ENCODE measurements around the gene HOXB5. TPM values are rescaled to one million over a fixed set of nuclear protein-coding genes. Genes with fewer than 3 reads are reported as not detected.
A peak's percentile ranks its signal among the peaks of the same experiment; 100 is the strongest.

HOXB5 gene
- polyA plus RNA-seq, 4 donors = 5.8 to 9.8 TPM; not detected in 2

- no peak overlapping the region for H3K4me3 ChIP-seq (ENCODE audit: low read depth in 1 of 3, low read length in 3 of 3)
- DNase-seq = no peak
- H3K36me3 ChIP-seq (ENCODE audit: control insufficient read depth in 3 of 3, insufficient read depth in 2 of 3, low read depth in 1 of 3, low read length in 3 of 3) = peaks cover 0 to 7% (median 0%) of the 10 kb centered on the region in 3 donors
- H3K4me1 ChIP-seq (ENCODE audit: control insufficient read depth in 3 of 3, insufficient read depth in 2 of 3, low read depth in 1 of 3, low read length in 2 of 3) = peaks cover 0 to 19% (median 0%) of the 10 kb centered on the region in 3 donors
- FAIRE-seq = no peak
- H3K27me3 ChIP-seq (ENCODE audit: control insufficient read depth in 3 of 3, insufficient read depth in 3 of 3, low read length in 3 of 3) = peaks cover 7 to 97% (median 33%) of the 10 kb centered on the region in 3 donors
- H3K27ac ChIP-seq (ENCODE audit: low read depth in 1 of 3, low read length in 2 of 3) = no peak overlapping the region
- peaks cover 0 to 12% of the 10 kb centered on the region in 2 donors for H3K9me3 ChIP-seq (ENCODE audit: control insufficient read depth in 2 of 2, insufficient read depth in 1 of 2, low read depth in 1 of 2, low read length in 1 of 2)
Measured at GRCh38 chr17:48609033-48609432, 15.5 kb upstream of the HOXB5 start.

- Histone ChIP-seq H3K4me1 (ENCODE audit: control insufficient read depth in 3 of 3, insufficient read depth in 2 of 3, low read depth in 1 of 3, low read length in 2 of 3) (peaks cover 0 to 19% (median 0%) of the 10 kb centered on the region in 3 donors), H3K4me3 (ENCODE audit: low read depth in 1 of 3, low read length in 3 of 3) (no peak overlapping the region), H3K36me3 (ENCODE audit: control insufficient read depth in 3 of 3, insufficient read depth in 2 of 3, low read depth in 1 of 3, low read length in 3 of 3) (peaks cover 0 to 7% (median 0%) of the 10 kb centered on the region in 3 donors), H3K9me3 (ENCODE audit: control insufficient read depth in 2 of 2, insufficient read depth in 1 of 2, low read depth in 1 of 2, low read length in 1 of 2) (peaks cover 0 to 13% of the 10 kb centered on the region in 2 donors), H3K27me3 (ENCODE audit: control insufficient read depth in 3 of 3, insufficient read depth in 3 of 3, low read length in 3 of 3) (peaks cover 7 to 97% (median 28%) of the 10 kb centered on the region in 3 donors), H3K27ac (ENCODE audit: low read depth in 1 of 3, low read length in 2 of 3) (no peak overlapping the region)
- no peak for FAIRE-seq
- WGBS, 3 donors = 61 to 84% (median 80%) methylated on average over 1 of the region's 1 CpG
- no peak for DNase-seq
Measured at GRCh38 chr17:48608494-48608834, 14.9 kb upstream of the HOXB5 start.

GRCh38 chr17:48606892-48607614 lies 13.5 kb upstream of the HOXB5 start:
- WGBS, 3 donors = 23 to 70% (median 46%) methylated on average over 9 of the region's 9 CpGs
- H3K27ac ChIP-seq (ENCODE audit: low read depth in 1 of 3, low read length in 2 of 3) = peak overlapping the region in 1 of 3 donors; percentile 71
- peaks cover 11 to 98% (median 28%) of the 10 kb centered on the region in 3 donors for H3K27me3 ChIP-seq (ENCODE audit: control insufficient read depth in 3 of 3, insufficient read depth in 3 of 3, low read length in 3 of 3)
- peaks cover 0 to 21% (median 1%) of the 10 kb centered on the region in 3 donors for H3K4me1 ChIP-seq (ENCODE audit: control insufficient read depth in 3 of 3, insufficient read depth in 2 of 3, low read depth in 1 of 3, low read length in 2 of 3)
- H3K36me3 ChIP-seq (ENCODE audit: control insufficient read depth in 3 of 3, insufficient read depth in 2 of 3, low read depth in 1 of 3, low read length in 3 of 3) = peaks cover 0 to 7% (median 0%) of the 10 kb centered on the region in 3 donors
- no peak overlapping the region for H3K4me3 ChIP-seq (ENCODE audit: low read depth in 1 of 3, low read length in 3 of 3)
- peaks cover 0 to 20% of the 10 kb centered on the region in 2 donors for H3K9me3 ChIP-seq (ENCODE audit: control insufficient read depth in 2 of 2, insufficient read depth in 1 of 2, low read depth in 1 of 2, low read length in 1 of 2)
- FAIRE-seq (no peak), DNase-seq (no peak)

- peaks cover 0 to 29% (median 2%) of the 10 kb centered on the region in 3 donors for H3K4me1 ChIP-seq (ENCODE audit: control insufficient read depth in 3 of 3, insufficient read depth in 2 of 3, low read depth in 1 of 3, low read length in 2 of 3)
- 24 to 69% (median 50%) methylated on average over 41 of the region's 41 CpGs for WGBS, 3 donors
- peaks cover 0 to 20% of the 10 kb centered on the region in 2 donors for H3K9me3 ChIP-seq (ENCODE audit: control insufficient read depth in 2 of 2, insufficient read depth in 1 of 2, low read depth in 1 of 2, low read length in 1 of 2)
- no peak for DNase-seq
- H3K36me3 ChIP-seq (ENCODE audit: control insufficient read depth in 3 of 3, insufficient read depth in 2 of 3, low read depth in 1 of 3, low read length in 3 of 3) = peaks cover 0 to 7% (median 0%) of the 10 kb centered on the region in 3 donors
- FAIRE-seq = no peak
- H3K27ac ChIP-seq (ENCODE audit: low read depth in 1 of 3, low read length in 2 of 3) = peak overlapping the region in 1 of 3 donors; percentile 71
- no peak overlapping the region for H3K4me3 ChIP-seq (ENCODE audit: low read depth in 1 of 3, low read length in 3 of 3)
- peaks cover 11 to 98% (median 23%) of the 10 kb centered on the region in 3 donors for H3K27me3 ChIP-seq (ENCODE audit: control insufficient read depth in 3 of 3, insufficient read depth in 3 of 3, low read length in 3 of 3)
Measured at GRCh38 chr17:48605991-48606891, 12.7 kb upstream of the HOXB5 start.

GRCh38 chr17:48605409-48605919 lies 11.9 kb upstream of the HOXB5 start:
- Histone ChIP-seq H3K36me3 (ENCODE audit: control insufficient read depth in 3 of 3, insufficient read depth in 2 of 3, low read depth in 1 of 3, low read length in 3 of 3) (peaks cover 0 to 7% (median 0%) of the 10 kb centered on the region in 3 donors), H3K27me3 (ENCODE audit: control insufficient read depth in 3 of 3, insufficient read depth in 3 of 3, low read length in 3 of 3) (peaks cover 11 to 98% (median 23%) of the 10 kb centered on the region in 3 donors), H3K9me3 (ENCODE audit: control insufficient read depth in 2 of 2, insufficient read depth in 1 of 2, low read depth in 1 of 2, low read length in 1 of 2) (peaks cover 0 to 20% of the 10 kb centered on the region in 2 donors), H3K4me1 (ENCODE audit: control insufficient read depth in 3 of 3, insufficient read depth in 2 of 3, low read depth in 1 of 3, low read length in 2 of 3) (peaks cover 0 to 24% (median 2%) of the 10 kb centered on the region in 3 donors), H3K27ac (ENCODE audit: low read depth in 1 of 3, low read length in 2 of 3) (peak overlapping the region in 1 of 3 donors; percentile 71), H3K4me3 (ENCODE audit: low read depth in 1 of 3, low read length in 3 of 3) (peak overlapping the region in 1 of 3 donors; percentile 61)
- WGBS, 3 donors = 36 to 53% (median 49%) methylated on average over 10 of the region's 10 CpGs
- no peak for DNase-seq
- FAIRE-seq = no peak

GRCh38 chr17:48604770-48605329 lies 11.3 kb upstream of the HOXB5 start, which contains the start of gene HOXB6:
HOXB6 (minus strand) TSS chr17:48604986; CDS start chr17:48598150, 6,836 bp downstream.
- peaks cover 0 to 20% of the 10 kb centered on the region in 2 donors for H3K9me3 ChIP-seq (ENCODE audit: control insufficient read depth in 2 of 2, insufficient read depth in 1 of 2, low read depth in 1 of 2, low read length in 1 of 2)
- H3K4me3 ChIP-seq (ENCODE audit: low read depth in 1 of 3, low read length in 3 of 3) = peak within 1 kb of the TSS in 2 of 3 donors; percentile 47 to 61
- 21 to 31% (median 24%) methylated on average over 16 of the region's 16 CpGs for WGBS, 3 donors
- peaks cover 0 to 7% (median 0%) of the 10 kb centered on the region in 3 donors for H3K36me3 ChIP-seq (ENCODE audit: control insufficient read depth in 3 of 3, insufficient read depth in 2 of 3, low read depth in 1 of 3, low read length in 3 of 3)
- no peak for FAIRE-seq
- peaks cover 11 to 98% (median 28%) of the 10 kb centered on the region in 3 donors for H3K27me3 ChIP-seq (ENCODE audit: control insufficient read depth in 3 of 3, insufficient read depth in 3 of 3, low read length in 3 of 3)
- H3K4me1 ChIP-seq (ENCODE audit: control insufficient read depth in 3 of 3, insufficient read depth in 2 of 3, low read depth in 1 of 3, low read length in 2 of 3) = peaks cover 0 to 18% (median 2%) of the 10 kb centered on the region in 3 donors
- DNase-seq = no peak
- peak within 1 kb of the TSS in 1 of 3 donors; percentile 71 for H3K27ac ChIP-seq (ENCODE audit: low read depth in 1 of 3, low read length in 2 of 3)

- Histone ChIP-seq H3K27me3 (ENCODE audit: control insufficient read depth in 3 of 3, insufficient read depth in 3 of 3, low read length in 3 of 3) (peaks cover 11 to 98% (median 29%) of the 10 kb centered on the region in 3 donors), H3K4me1 (ENCODE audit: control insufficient read depth in 3 of 3, insufficient read depth in 2 of 3, low read depth in 1 of 3, low read length in 2 of 3) (peaks cover 0 to 14% (median 2%) of the 10 kb centered on the region in 3 donors), H3K9me3 (ENCODE audit: control insufficient read depth in 2 of 2, insufficient read depth in 1 of 2, low read depth in 1 of 2, low read length in 1 of 2) (peaks cover 0 to 20% of the 10 kb centered on the region in 2 donors), H3K27ac (ENCODE audit: low read depth in 1 of 3, low read length in 2 of 3) (peak overlapping the region in 1 of 3 donors; percentile 71), H3K4me3 (ENCODE audit: low read depth in 1 of 3, low read length in 3 of 3) (peak overlapping the region in 2 of 3 donors; percentile 47 to 61), H3K36me3 (ENCODE audit: control insufficient read depth in 3 of 3, insufficient read depth in 2 of 3, low read depth in 1 of 3, low read length in 3 of 3) (peaks cover 0 to 7% (median 0%) of the 10 kb centered on the region in 3 donors)
- no peak for FAIRE-seq
- 8 to 20% (median 16%) methylated on average over 19 to 21 of the region's 21 CpGs for WGBS, 3 donors
- DNase-seq = no peak
Measured at GRCh38 chr17:48603959-48604769, 10.6 kb upstream of the HOXB5 start.

All from small intestine (tissue), 7 donors.